ENCODE data around the gene ZFAND4.
A peak's percentile ranks its signal among the peaks of the same experiment; 100 is the strongest.
"Not testable (repeated sequence)": the region's sequence is repeated elsewhere in the genome, so short reads cannot be mapped to it uniquely, and the experiment has no call there.

The ZFAND4 gene

GRCh38 chr10:45672181-45673073, at the start of gene ZFAND4:
ZFAND4 (minus strand) TSS chr10:45672772; CDS start chr10:45663725, 9,047 bp downstream.
- DNase-seq: peak; percentile 93

GRCh38 chr10:45721503-45721902, 48.9 kb upstream of the ZFAND4 start:
- DNase-seq: not testable (repeated sequence)

- not testable (repeated sequence) for DNase-seq
These were observed 45.1 kb upstream of the ZFAND4 start for GRCh38 chr10:45717642-45718041.

- not testable (repeated sequence) for DNase-seq
These were observed 44.5 kb upstream of the ZFAND4 start for GRCh38 chr10:45717053-45717452.

GRCh38 chr10:45711223-45711622, 38.7 kb upstream of the ZFAND4 start:
- not testable (repeated sequence) for DNase-seq

- not testable (repeated sequence) for DNase-seq
These were observed 37.7 kb upstream of the ZFAND4 start for GRCh38 chr10:45710200-45710796.

- not testable (repeated sequence) for DNase-seq
These were observed 5.9 kb upstream of the ZFAND4 start for GRCh38 chr10:45678467-45678866.

- DNase-seq: no peak
These were observed 2.8 kb upstream of the ZFAND4 start for GRCh38 chr10:45675388-45675787.

- DNase-seq: no peak
These were observed 589 bp upstream of the ZFAND4 start for GRCh38 chr10:45673074-45673648.

- not testable (repeated sequence) for DNase-seq
These were observed 1.3 kb downstream of the ZFAND4 start for GRCh38 chr10:45671300-45671699.

GRCh38 chr10:45669897-45670296, 2.7 kb downstream of the ZFAND4 start:
- DNase-seq: not testable (repeated sequence)

GRCh38 chr10:45660876-45661411, 11.6 kb downstream of the ZFAND4 start:
- no peak for DNase-seq

GRCh38 chr10:45657033-45657926, 15.3 kb downstream of the ZFAND4 start:
- no peak for DNase-seq

GRCh38 chr10:45655219-45655618, 17.4 kb downstream of the ZFAND4 start:
- DNase-seq: no peak

GRCh38 chr10:45654753-45655141, 17.8 kb downstream of the ZFAND4 start:
- DNase-seq: not testable (repeated sequence)

- DNase-seq: no peak
These were observed 19.1 kb downstream of the ZFAND4 start for GRCh38 chr10:45653454-45653853.

GRCh38 chr10:45652511-45652910, 20.1 kb downstream of the ZFAND4 start:
- DNase-seq: no peak

GRCh38 chr10:45649296-45649695, 23.3 kb downstream of the ZFAND4 start:
- DNase-seq: no peak

GRCh38 chr10:45647118-45647517, 25.5 kb downstream of the ZFAND4 start:
- DNase-seq: no peak

GRCh38 chr10:45646384-45647050, 26.1 kb downstream of the ZFAND4 start:
- no peak for DNase-seq

- DNase-seq: no peak
These were observed 28.0 kb downstream of the ZFAND4 start for GRCh38 chr10:45644527-45644926.

GRCh38 chr10:45640941-45641340, 31.6 kb downstream of the ZFAND4 start:
- no peak for DNase-seq
